SK-N-SH treated with all-trans-retinoic acid at 6 μM for 48 hours (cell line): ENCODE results near the gene NAP1L4.

Experiments used
- ARNTL ChIP-seq: fragments of 450-650 bp; formaldehyde crosslinking; IDR thresholded peaks from 2 replicates; pipeline ENCODE4 v1.5.0; 2020; ENCODE audit warnings: low read depth, mild to moderate bottlenecking, moderate library complexity, borderline replicate concordance
- BACH2 ChIP-seq: fragments of 250-450 bp; sonication (Bioruptor Pico); IDR thresholded peaks from 2 replicates; pipeline ENCODE4 v1.9.0; 2021; ENCODE audit warnings: mild to moderate bottlenecking, borderline replicate concordance
- CREB5 ChIP-seq: fragments of 250-450 bp; sonication (Bioruptor Pico); IDR thresholded peaks from 2 replicates; pipeline ENCODE4 v1.5.1; 2020; ENCODE audit warnings: low read depth, mild to moderate bottlenecking, moderate library complexity
- CSRNP3 ChIP-seq: fragments of 250-450 bp; sonication (Bioruptor Pico); IDR thresholded peaks from 2 replicates; pipeline ENCODE4 v1.5.1; 2021; ENCODE audit warnings: mild to moderate bottlenecking, moderate library complexity
- ESRRG ChIP-seq: fragments of 250-450 bp; sonication (Bioruptor Pico); IDR thresholded peaks from 2 replicates; pipeline ENCODE4 v1.6.1; 2021; ENCODE audit warnings: mild to moderate bottlenecking
- PATZ1 ChIP-seq: fragments of 250-450 bp; sonication (Bioruptor Pico); IDR thresholded peaks from 2 replicates; pipeline ENCODE4 v1.8.0; 2020; ENCODE audit warnings: mild to moderate bottlenecking, moderate library complexity, borderline replicate concordance
- POU6F1 ChIP-seq: fragments of 250-450 bp; sonication (Bioruptor Pico); IDR thresholded peaks from 2 replicates; pipeline ENCODE4 v1.8.0; 2021; ENCODE audit warnings: low read depth, mild to moderate bottlenecking, moderate library complexity, borderline replicate concordance
- SNAI2 ChIP-seq: fragments of 250-450 bp; sonication (Bioruptor Pico); IDR thresholded peaks from 2 replicates; pipeline ENCODE4 v1.5.0; 2020; ENCODE audit warnings: mild to moderate bottlenecking, moderate library complexity
- TOX ChIP-seq: fragments of 250-450 bp; sonication (Bioruptor Pico); IDR thresholded peaks from 2 replicates; pipeline ENCODE4 v1.8.0; 2021; ENCODE audit warnings: mild to moderate bottlenecking, moderate library complexity, borderline replicate concordance
- ZFP3 ChIP-seq: fragments of 250-450 bp; sonication (Bioruptor Pico); IDR thresholded peaks from 2 replicates; pipeline ENCODE4 v1.5.0; 2020; ENCODE audit warnings: mild to moderate bottlenecking, moderate library complexity
- ZFP30 ChIP-seq: fragments of 450-650 bp; formaldehyde crosslinking; IDR thresholded peaks from 2 replicates; pipeline ENCODE4 v1.5.0; 2022; ENCODE audit warnings: mild to moderate bottlenecking, moderate library complexity
- ZNF565 ChIP-seq: fragments of 450-650 bp; formaldehyde crosslinking; conservative IDR thresholded peaks from 2 replicates; pipeline ENCODE4 v1.5.0; 2020; ENCODE audit warnings: low read depth, mild to moderate bottlenecking, moderate library complexity
- ZNF8 ChIP-seq: fragments of 450-650 bp; formaldehyde crosslinking; IDR thresholded peaks from 2 replicates; pipeline ENCODE4 v1.5.0; 2020; ENCODE audit warnings: mild to moderate bottlenecking, moderate library complexity

GRCh38 chr11:2933375-2934020 is 58.6 kb downstream of the NAP1L4 start:
- TF ChIP-seq ZFP30 (CRISPR knock-in tag) = no peak
- no peak for TF ChIP-seq SNAI2 (CRISPR knock-in tag)
- no peak for TF ChIP-seq CREB5 (CRISPR knock-in tag)
- no peak for TF ChIP-seq ESRRG (CRISPR knock-in tag)
- TF ChIP-seq ZNF8 = no peak
- TF ChIP-seq ZFP3 (CRISPR knock-in tag) = no peak
- TF ChIP-seq BACH2 = no peak
- no peak for TF ChIP-seq TOX (CRISPR knock-in tag)
- TF ChIP-seq PATZ1 (CRISPR knock-in tag) = no peak
- no peak for TF ChIP-seq POU6F1
- TF ChIP-seq CSRNP3 (CRISPR knock-in tag) = no peak
- TF ChIP-seq ARNTL (CRISPR knock-in tag) = no peak
- TF ChIP-seq ZNF565 (CRISPR knock-in tag) = no peak
